ENCODE data around the gene TAB2. TPM values are rescaled to one million over a fixed set of nuclear protein-coding genes. Genes with fewer than 3 reads are reported as not detected.

TAB2 gene
- total and polyA plus RNA-seq, 4 experiments from 2014 or later = 27.0 to 116 (median 68.4) TPM

GRCh38 chr6:149421132-149421531, 103.6 kb downstream of the TAB2 start:
- no peaks in the 10 kb centered on the region for H3K27me3 ChIP-seq (ENCODE audit: insufficient read depth, low read length)
- no peak for DNase-seq
- H3K36me3 ChIP-seq (ENCODE audit: insufficient read depth, low read length) = no peaks in the 10 kb centered on the region
- Mint-ChIP-seq H3K4me1 (peaks cover 0 to 14% (median 12%) of the 10 kb centered on the region in 4 donors), H3K36me3 (peaks cover 0 to 4% of the 10 kb centered on the region in 2 donors), H3K9me3 (peaks cover 0 to 6% (median 1%) of the 10 kb centered on the region in 8 donors), H3K4me3 (no peak overlapping the region), H3K27ac (no peak overlapping the region), H3K27me3 (no peaks in the 10 kb centered on the region)
- intact Hi-C loops (cut with micrococcal nuclease) = no loop called here
- CTCF ChIA-PET (ENCODE audit: partially characterized antibody) = interaction anchor here (1.0 to 6.1 kb wide), 4 partner anchors 8 to 339 kb away, joined by 3 to 38 read pairs (median 6); no protein-coding TSS in a partner anchor
- no peaks in the 10 kb centered on the region for H3K4me1 ChIP-seq (ENCODE audit: insufficient read depth, low read length)
- POLR2A ChIA-PET (ENCODE audit: partially characterized antibody) = interaction anchor here (1.2 to 1.8 kb wide), 2 partner anchors 11 to 327 kb away, joined by 4 to 5 read pairs; no protein-coding TSS in a partner anchor
- H3K9me3 ChIP-seq (ENCODE audit: control insufficient read depth in 1 of 2, low read length in 2 of 2) = no peaks in the 10 kb centered on the region
- H3K27ac ChIP-seq (ENCODE audit: low read depth, low read length) = no peak overlapping the region
- H3K4me3 ChIP-seq (ENCODE audit: low read length in 2 of 2) = no peak overlapping the region

GRCh38 chr6:149422581-149422980, 105.1 kb downstream of the TAB2 start:
- no peak for DNase-seq
- H3K9me3 Mint-ChIP-seq = peaks cover 0 to 1% (median 0%) of the 10 kb centered on the region in 8 donors
- Histone ChIP-seq H3K27ac (ENCODE audit: low read depth, low read length) (no peak overlapping the region), H3K27me3 (ENCODE audit: insufficient read depth, low read length) (no peaks in the 10 kb centered on the region), H3K9me3 (ENCODE audit: control insufficient read depth in 1 of 2, low read length in 2 of 2) (no peaks in the 10 kb centered on the region), H3K36me3 (ENCODE audit: insufficient read depth, low read length) (no peaks in the 10 kb centered on the region), H3K4me3 (ENCODE audit: low read length in 2 of 2) (no peak overlapping the region), H3K4me1 (ENCODE audit: insufficient read depth, low read length) (no peaks in the 10 kb centered on the region)
- peaks cover 0 to 12% (median 12%) of the 10 kb centered on the region in 4 donors for H3K4me1 Mint-ChIP-seq
- no peak overlapping the region for H3K27ac Mint-ChIP-seq
- POLR2A ChIA-PET (ENCODE audit: partially characterized antibody) = no interaction called here
- no peak overlapping the region for H3K4me3 Mint-ChIP-seq
- CTCF ChIA-PET (ENCODE audit: partially characterized antibody) = interaction anchor here (0.7 to 6.1 kb wide), 2 partner anchors 10 to 370 kb away, joined by 3 to 38 read pairs; no protein-coding TSS in a partner anchor
- no peaks in the 10 kb centered on the region for H3K27me3 Mint-ChIP-seq
- H3K36me3 Mint-ChIP-seq = no peaks in the 10 kb centered on the region
- intact Hi-C loops (cut with micrococcal nuclease) = no loop called here

DNA sequence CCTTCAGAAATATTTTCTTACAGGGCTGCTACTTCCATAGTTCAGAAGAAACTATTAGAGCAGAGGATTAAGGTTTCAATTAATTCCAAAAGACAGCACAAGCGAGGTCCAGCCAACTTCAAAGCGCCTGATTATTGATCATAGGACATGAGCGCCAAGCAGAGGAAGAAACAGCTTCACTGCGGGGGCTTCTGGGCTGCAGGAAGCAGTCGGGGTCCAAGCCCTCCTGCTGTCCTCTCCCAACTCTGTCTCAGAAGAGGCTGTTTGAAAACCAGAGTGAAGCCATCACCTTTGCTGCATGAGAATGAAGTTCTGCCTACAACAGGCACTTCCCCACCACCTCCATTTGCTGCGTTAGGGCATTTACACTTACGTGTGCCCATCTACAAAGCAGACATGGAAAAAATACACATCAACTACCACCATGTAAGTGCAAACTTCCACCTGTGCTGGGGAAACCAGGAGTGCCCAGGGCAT, 106.5 kb downstream of the TAB2 start:
- H3K4me3 ChIP-seq (ENCODE audit: low read length in 2 of 2) = no peak overlapping the region
- intact Hi-C loops (cut with micrococcal nuclease) = no loop called here
- no peak for DNase-seq
- H3K9me3 Mint-ChIP-seq = no peaks in the 10 kb centered on the region
- no peaks in the 10 kb centered on the region for H3K4me1 ChIP-seq (ENCODE audit: insufficient read depth, low read length)
- no peaks in the 10 kb centered on the region for H3K36me3 Mint-ChIP-seq
- H3K9me3 ChIP-seq (ENCODE audit: control insufficient read depth in 1 of 2, low read length in 2 of 2) = no peaks in the 10 kb centered on the region
- no peaks in the 10 kb centered on the region for H3K27me3 Mint-ChIP-seq
- ChIA-PET POLR2A (ENCODE audit: partially characterized antibody) (interaction anchor here (0.9 kb wide), 1 partner anchor 86 kb away, joined by 3 read pairs; no protein-coding TSS in a partner anchor), CTCF (ENCODE audit: partially characterized antibody) (interaction anchor here (1.2 to 6.1 kb wide), 3 partner anchors 8 to 395 kb away, joined by 3 to 38 read pairs (median 5); no protein-coding TSS in a partner anchor)
- no peak overlapping the region for H3K27ac ChIP-seq (ENCODE audit: low read depth, low read length)
- no peak overlapping the region for H3K27ac Mint-ChIP-seq
- H3K27me3 ChIP-seq (ENCODE audit: insufficient read depth, low read length) = no peaks in the 10 kb centered on the region
- H3K4me1 Mint-ChIP-seq = peaks cover 0 to 12% (median 11%) of the 10 kb centered on the region in 4 donors
- H3K36me3 ChIP-seq (ENCODE audit: insufficient read depth, low read length) = no peaks in the 10 kb centered on the region
- no peak overlapping the region for H3K4me3 Mint-ChIP-seq

- no peak for DNase-seq
- no peak overlapping the region for H3K4me3 Mint-ChIP-seq
- Histone ChIP-seq H3K27me3 (ENCODE audit: insufficient read depth, low read length) (no peaks in the 10 kb centered on the region), H3K9me3 (ENCODE audit: control insufficient read depth in 1 of 2, low read length in 2 of 2) (no peaks in the 10 kb centered on the region), H3K36me3 (ENCODE audit: insufficient read depth, low read length) (no peaks in the 10 kb centered on the region), H3K4me1 (ENCODE audit: insufficient read depth, low read length) (no peaks in the 10 kb centered on the region), H3K4me3 (ENCODE audit: low read length in 2 of 2) (no peak overlapping the region), H3K27ac (ENCODE audit: low read depth, low read length) (no peak overlapping the region)
- peaks cover 0 to 8% (median 5%) of the 10 kb centered on the region in 4 donors for H3K4me1 Mint-ChIP-seq
- H3K27me3 Mint-ChIP-seq = no peaks in the 10 kb centered on the region
- ChIA-PET CTCF (ENCODE audit: partially characterized antibody) (interaction anchor here (1.2 to 1.7 kb wide), 2 partner anchors 341 to 394 kb away, joined by 5 to 6 read pairs; no protein-coding TSS in a partner anchor), POLR2A (ENCODE audit: partially characterized antibody) (interaction anchor here (0.9 kb wide), 1 partner anchor 88 kb away, joined by 3 read pairs; no protein-coding TSS in a partner anchor)
- no peaks in the 10 kb centered on the region for H3K36me3 Mint-ChIP-seq
- no peaks in the 10 kb centered on the region for H3K9me3 Mint-ChIP-seq
- intact Hi-C loops (cut with micrococcal nuclease) = no loop called here
- peak overlapping the region in 1 of 7 donors; percentile 6 for H3K27ac Mint-ChIP-seq
Observed at GRCh38 chr6:149425224-149425623, 107.7 kb downstream of the TAB2 start.

DNA sequence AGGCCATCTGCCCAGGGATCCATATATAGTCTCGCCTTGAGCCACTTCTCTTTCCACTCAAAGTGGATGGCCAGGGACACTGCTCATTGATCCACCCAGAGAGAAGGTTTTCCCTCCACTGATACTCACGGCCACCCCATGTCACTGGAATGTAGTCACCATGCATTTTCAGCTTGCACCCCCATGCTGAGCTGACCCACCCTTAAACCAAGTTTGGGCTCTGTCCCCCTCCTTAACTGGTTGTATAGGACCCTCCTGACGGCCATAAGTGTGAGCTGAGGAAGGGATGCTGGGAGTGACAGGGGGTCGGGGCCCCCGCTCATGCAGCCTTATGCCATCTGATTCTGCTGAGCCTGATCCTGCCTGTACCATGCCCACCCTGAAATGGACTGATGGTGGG, 108.2 kb downstream of the TAB2 start:
- ChIA-PET POLR2A (ENCODE audit: partially characterized antibody) (no interaction called here), CTCF (ENCODE audit: partially characterized antibody) (interaction anchor here (1.2 to 1.7 kb wide), 2 partner anchors 341 to 394 kb away, joined by 5 to 6 read pairs; no protein-coding TSS in a partner anchor)
- DNase-seq = no peak
- Mint-ChIP-seq H3K27me3 (no peaks in the 10 kb centered on the region), H3K27ac (peak overlapping the region in 1 of 7 donors; percentile 6), H3K4me3 (no peak overlapping the region), H3K9me3 (no peaks in the 10 kb centered on the region), H3K4me1 (peaks cover 0 to 4% (median 1%) of the 10 kb centered on the region in 4 donors), H3K36me3 (no peaks in the 10 kb centered on the region)
- H3K9me3 ChIP-seq (ENCODE audit: control insufficient read depth in 1 of 2, low read length in 2 of 2) = no peaks in the 10 kb centered on the region
- no peaks in the 10 kb centered on the region for H3K36me3 ChIP-seq (ENCODE audit: insufficient read depth, low read length)
- intact Hi-C loops (cut with micrococcal nuclease) = no loop called here
- H3K4me1 ChIP-seq (ENCODE audit: insufficient read depth, low read length) = no peaks in the 10 kb centered on the region
- H3K27me3 ChIP-seq (ENCODE audit: insufficient read depth, low read length) = no peaks in the 10 kb centered on the region
- H3K27ac ChIP-seq (ENCODE audit: low read depth, low read length) = no peak overlapping the region
- no peak overlapping the region for H3K4me3 ChIP-seq (ENCODE audit: low read length in 2 of 2)

- Mint-ChIP-seq H3K27ac (peak overlapping the region in 2 of 7 donors; percentile 46 to 68), H3K36me3 (no peaks in the 10 kb centered on the region), H3K4me1 (peaks cover 3 to 5% (median 4%) of the 10 kb centered on the region in 4 donors), H3K4me3 (no peak overlapping the region), H3K9me3 (no peaks in the 10 kb centered on the region), H3K27me3 (no peaks in the 10 kb centered on the region)
- H3K9me3 ChIP-seq (ENCODE audit: control insufficient read depth in 1 of 2, low read length in 2 of 2) = no peaks in the 10 kb centered on the region
- POLR2A ChIA-PET (ENCODE audit: partially characterized antibody) = interaction anchor here (0.6 kb wide), 1 partner anchor 399 kb away, joined by 4 read pairs; no protein-coding TSS in a partner anchor
- no peaks in the 10 kb centered on the region for H3K36me3 ChIP-seq (ENCODE audit: insufficient read depth, low read length)
- no peak overlapping the region for H3K4me3 ChIP-seq (ENCODE audit: low read length in 2 of 2)
- no peak for DNase-seq
- H3K4me1 ChIP-seq (ENCODE audit: insufficient read depth, low read length) = peaks cover 8% of the 10 kb centered on the region
- intact Hi-C loops (cut with micrococcal nuclease) = no loop called here
- CTCF ChIA-PET (ENCODE audit: partially characterized antibody) = interaction anchor here (1.1 kb wide), 1 partner anchor 88 kb away, joined by 7 read pairs; no protein-coding TSS in a partner anchor
- H3K27ac ChIP-seq (ENCODE audit: low read depth, low read length) = no peak overlapping the region
- no peaks in the 10 kb centered on the region for H3K27me3 ChIP-seq (ENCODE audit: insufficient read depth, low read length)
Observed at GRCh38 chr6:149428606-149429005, 111.1 kb downstream of the TAB2 start.
